H1 (cell line): ENCODE results near the gene DPP10. TPM values are rescaled to one million over a fixed set of nuclear protein-coding genes. Genes with fewer than 3 reads are reported as not detected.

Source experiments
- CTCF ChIA-PET: fragments of 300-600 bp; sonication (Branson Sonifier 250); formaldehyde crosslinking; loops from one replicate; lab custom pipeline; 2021; ENCODE audit not compliant: partially characterized antibody; lab: Charles Lee
- POLR2A ChIA-PET: fragments of 300-600 bp; sonication (Branson Sonifier 250); formaldehyde crosslinking; loops from one replicate; lab custom pipeline; 2021; ENCODE audit warnings: inconsistent platforms; ENCODE audit not compliant: partially characterized antibody; lab: Charles Lee
- DNase-seq, 2 experiments: peaks; one replicate each; pipeline versions ENCODE4 v3.0.0 to v3.0.0-alpha.2; 2010 to 2022; ENCODE audit warnings: low spot score in 2 of 2, low read depth in 1 of 2, mixed read lengths in 1 of 2
- FAIRE-seq: peaks from 2 replicates; lab custom pipeline; 2011; peaks lifted over from hg19 to GRCh38; lab: Jason Lieb, UNC
- H2AFZ ChIP-seq: 2 replicates; pipeline ENCODE4 v1.8.1; 2012; ENCODE audit warnings: low read length, inconsistent platforms
- H2AK5ac ChIP-seq: 2 replicates; pipeline ENCODE4 v1.6.1; 2013; ENCODE audit warnings: low read depth, low read length
- H2BK120ac ChIP-seq: replicated peaks from 2 replicates; pipeline ENCODE3; 2013; ENCODE audit warnings: low read depth, low read length, inconsistent platforms
- H2BK12ac ChIP-seq: 2 replicates; pipeline ENCODE4 v1.6.1; 2013; ENCODE audit warnings: low read depth, low read length
- H2BK15ac ChIP-seq: 2 replicates; pipeline ENCODE4 v1.6.1; 2013; ENCODE audit warnings: low read length
- H2BK20ac ChIP-seq: 2 replicates; pipeline ENCODE4 v1.6.1; 2013; ENCODE audit warnings: low read length
- H2BK5ac ChIP-seq: 2 replicates; pipeline ENCODE4 v1.6.1; 2013; ENCODE audit warnings: low read depth, low read length
- H3K14ac ChIP-seq: 2 replicates; pipeline ENCODE4 v1.6.1; 2013; ENCODE audit warnings: inconsistent platforms; ENCODE audit not compliant: insufficient read length
- H3K18ac ChIP-seq: 2 replicates; pipeline ENCODE4 v1.6.1; 2013; ENCODE audit warnings: low read length; ENCODE audit errors: extremely low read depth
- H3K23ac ChIP-seq: 2 replicates; pipeline ENCODE4 v1.6.1; 2013; ENCODE audit warnings: inconsistent platforms; ENCODE audit not compliant: insufficient read length
- H3K23me2 ChIP-seq: 2 replicates; pipeline ENCODE4 v1.6.1; 2013; ENCODE audit warnings: low read depth, low read length
- H3K27ac ChIP-seq: 2 replicates; pipeline ENCODE4 v1.6.1; 2011; ENCODE audit warnings: low read depth, low read length, inconsistent platforms
- H3K27me3 ChIP-seq, 4 experiments: replicated peaks in 1 of 4; 1 replicate in 1 of 4; 2 replicates in 3 of 4; pipeline versions ENCODE4 v1.6.1 to v1.8.1; 2011 to 2013; ENCODE audit warnings: low read length in 3 of 4, mild to moderate bottlenecking in 3 of 4, inconsistent platforms in 2 of 4, mixed read lengths in 2 of 4, moderate library complexity in 1 of 4; ENCODE audit not compliant: control insufficient read depth in 3 of 4, insufficient read depth in 3 of 4; ENCODE audit errors: extremely low read depth in 1 of 4
- H3K36me3 ChIP-seq, 4 experiments: 2 replicates each; pipeline versions ENCODE4 v1.6.1 to v1.8.1; 2011 to 2013; ENCODE audit warnings: mild to moderate bottlenecking in 4 of 4, low read length in 3 of 4, moderate library complexity in 2 of 4, control low read depth in 1 of 4, inconsistent platforms in 1 of 4; ENCODE audit not compliant: insufficient read depth in 4 of 4, control insufficient read depth in 2 of 4
- H3K4ac ChIP-seq: replicated peaks from 2 replicates; pipeline ENCODE3; 2013; ENCODE audit warnings: low read length, low read depth, mixed read lengths, inconsistent platforms; ENCODE audit not compliant: insufficient read length
- H3K4me1 ChIP-seq, 4 experiments: replicated peaks in 1 of 4; 1 replicate in 1 of 4; 2 replicates in 3 of 4; pipeline versions ENCODE4 v1.6.1 to v1.8.1; 2011 to 2013; ENCODE audit warnings: low read length in 3 of 4, inconsistent platforms in 2 of 4, mixed read lengths in 1 of 4; ENCODE audit not compliant: insufficient read depth in 4 of 4, control insufficient read depth in 3 of 4
- H3K4me2 ChIP-seq, 2 experiments: 2 replicates each; pipeline versions ENCODE4 v1.6.1 to v1.8.1; 2011 to 2013; ENCODE audit warnings: low read depth in 2 of 2, low read length in 2 of 2, control low read depth in 1 of 2, inconsistent platforms in 1 of 2, mild to moderate bottlenecking in 1 of 2; ENCODE audit not compliant: insufficient read depth in 1 of 2
- H3K4me3 ChIP-seq, 4 experiments: fragments of 200-600, 300-600 bp in 1 of 4; sonication (generic), shearing (Covaris generic), sonication (Bioruptor Twin) in 1 of 4; 2 replicates each; pipeline versions ENCODE4 v1.5.1 to v1.8.1; 2011 to 2016; ENCODE audit warnings: low read length in 4 of 4, low read depth in 3 of 4, control low read depth in 2 of 4, inconsistent platforms in 2 of 4, mild to moderate bottlenecking in 2 of 4, mixed read lengths in 1 of 4, moderate library complexity in 1 of 4; ENCODE audit not compliant: insufficient read depth in 2 of 4; ENCODE audit errors: extremely low read depth in 1 of 4
- H3K56ac ChIP-seq: replicated peaks from 2 replicates; pipeline ENCODE3; 2013; ENCODE audit warnings: low read depth, mild to moderate bottlenecking, mixed read lengths, low read length, inconsistent platforms; ENCODE audit not compliant: insufficient read length
- H3K79me1 ChIP-seq: 2 replicates; pipeline ENCODE4 v1.6.1; 2013; ENCODE audit warnings: low read depth, low read length, control low read depth
- H3K79me2 ChIP-seq, 2 experiments: 2 replicates each; pipeline versions ENCODE4 v1.6.1 to v1.8.1; 2012 to 2013; ENCODE audit warnings: low read length in 2 of 2, mild to moderate bottlenecking in 2 of 2, inconsistent platforms in 1 of 2; ENCODE audit not compliant: insufficient read depth in 2 of 2, control insufficient read depth in 1 of 2
- H3K9ac ChIP-seq, 4 experiments: replicated peaks in 1 of 4; 1 replicate in 1 of 4; 2 replicates in 3 of 4; pipeline versions ENCODE4 v1.6.1 to v1.8.1; 2011 to 2013; ENCODE audit warnings: low read depth in 3 of 4, low read length in 3 of 4, control low read depth in 2 of 4, mild to moderate bottlenecking in 2 of 4, moderate library complexity in 2 of 4, inconsistent platforms in 1 of 4; ENCODE audit errors: extremely low read depth in 1 of 4
- H3K9me3 ChIP-seq, 2 experiments: 2 replicates each; pipeline versions ENCODE4 v1.6.1 to v1.8.1; 2012 to 2013; ENCODE audit warnings: mild to moderate bottlenecking in 2 of 2, moderate library complexity in 2 of 2, control low read depth in 1 of 2, inconsistent platforms in 1 of 2, low read depth in 1 of 2, low read length in 1 of 2, mixed read lengths in 1 of 2; ENCODE audit not compliant: insufficient read depth in 2 of 2
- H4K20me1 ChIP-seq, 2 experiments: replicated peaks in 1 of 2; 2 replicates each; pipeline versions ENCODE3 to v1.8.1; 2011 to 2013; ENCODE audit warnings: inconsistent platforms in 2 of 2, low read length in 2 of 2, mild to moderate bottlenecking in 1 of 2; ENCODE audit not compliant: insufficient read depth in 2 of 2, control insufficient read depth in 1 of 2
- H4K5ac ChIP-seq: 2 replicates; pipeline ENCODE4 v1.6.1; 2013; ENCODE audit warnings: low read length, low read depth, mixed read lengths, inconsistent platforms; ENCODE audit not compliant: insufficient read length
- H4K8ac ChIP-seq: 2 replicates; pipeline ENCODE4 v1.8.0; 2013; ENCODE audit warnings: mild to moderate bottlenecking, moderate library complexity, low read length, inconsistent platforms; ENCODE audit not compliant: insufficient read depth; ENCODE audit errors: extremely low read depth
- H4K91ac ChIP-seq: replicated peaks from 2 replicates; pipeline ENCODE3; 2013; ENCODE audit warnings: low read length, mixed read lengths, inconsistent platforms; ENCODE audit not compliant: insufficient read length
- CTBP2 ChIP-seq: IDR thresholded peaks from 2 replicates; pipeline ENCODE4 v1.7.0; 2011; ENCODE audit warnings: borderline replicate concordance, mild to moderate bottlenecking, moderate library complexity, mixed read lengths, low read length; ENCODE audit not compliant: insufficient read depth, insufficient read length
- CTCF ChIP-seq, 3 experiments: IDR thresholded peaks; 1 replicate in 2 of 3; 2 replicates in 1 of 3; pipeline versions ENCODE4 v1.5.1 to v1.6.1; 2011; ENCODE audit warnings: low read length in 3 of 3, mild to moderate bottlenecking in 3 of 3, inconsistent platforms in 2 of 3, low read depth in 1 of 3, moderate library complexity in 1 of 3; ENCODE audit not compliant: insufficient read depth in 1 of 3; ENCODE audit errors: control extremely low read depth in 1 of 3
- EZH2 ChIP-seq: fragments of 200-600 bp; sonication (generic); IDR thresholded peaks from 2 replicates; pipeline ENCODE4 v1.7.1; 2012; ENCODE audit warnings: low read depth, mild to moderate bottlenecking, moderate library complexity, low read length, inconsistent platforms; ENCODE audit not compliant: severe bottlenecking
- HDAC2 ChIP-seq, 2 experiments: fragments of 300-600 bp in 1 of 2; sonication (generic) in 1 of 2; IDR thresholded peaks; 2 replicates each; pipeline ENCODE4 v1.6.1; 2011 to 2012; ENCODE audit warnings: low read depth in 2 of 2, low read length in 2 of 2, mild to moderate bottlenecking in 2 of 2, moderate library complexity in 2 of 2, borderline replicate concordance in 1 of 2, inconsistent platforms in 1 of 2
- MAX ChIP-seq: IDR thresholded peaks from 2 replicates; pipeline ENCODE4 v1.6.1; 2012; ENCODE audit warnings: inconsistent platforms
- POLR2AphosphoS5 ChIP-seq: IDR thresholded peaks from 2 replicates; pipeline ENCODE4 v1.6.1; 2011; ENCODE audit warnings: low read depth, low read length
- RAD21 ChIP-seq, 2 experiments: IDR thresholded peaks in 1 of 2; conservative IDR thresholded peaks in 1 of 2; 2 replicates each; pipeline ENCODE4 v1.6.1; 2011; ENCODE audit warnings: low read depth in 2 of 2, low read length in 2 of 2, improper control_type of control experiment in 1 of 2, inconsistent platforms in 1 of 2, mild to moderate bottlenecking in 1 of 2, moderate library complexity in 1 of 2
- RFX5 ChIP-seq: IDR thresholded peaks from 2 replicates; pipeline ENCODE4 v1.6.1; 2011; ENCODE audit warnings: low read depth, low read length, improper control_type of control experiment, borderline replicate concordance
- SIRT6 ChIP-seq: IDR thresholded peaks from one replicate; pipeline ENCODE4 v1.7.1; 2012; ENCODE audit warnings: low read length, inconsistent platforms
- SRF ChIP-seq: IDR thresholded peaks from 2 replicates; pipeline ENCODE4 v1.6.1; 2011; ENCODE audit warnings: mild to moderate bottlenecking, low read depth, low read length, moderate library complexity
- WGBS, 2 experiments: shearing (Covaris generic) in 1 of 2; methylation state at CpG; one replicate each; pipeline versions ENCODE4 v1.1.6 to v1.1.7; 2013 to 2015; ENCODE audit warnings: low lambda C conversion rate in 2 of 2, mixed read lengths in 2 of 2, inconsistent platforms in 1 of 2, low coverage in 1 of 2, missing lambda C conversion rate in 1 of 2; ENCODE audit not compliant: insufficient replicate concordance in 2 of 2, insufficient coverage in 1 of 2, insufficient read length in 1 of 2; ENCODE audit errors: extremely low coverage in 1 of 2, missing lambda C conversion rate in 1 of 2; 5-methylcytosine and 5-hydroxymethylcytosine counted together
- polyA plus RNA-seq, 7 experiments: library from polyadenylated mRNA; depleted of rRNA in 3 of 7; stranded (reverse) in 5 of 7; unstranded in 2 of 7; fragments of >200 nt in 5 of 7; fragments of 200-250 nt in 2 of 7; gene quantifications; 1 replicate in 5 of 7; 2 replicates in 1 of 7; 4 replicates in 1 of 7; pipeline versions ENCODE4 v1.2.1 to v1.2.3, GENCODE V29; 2011 to 2013; ENCODE audit warnings: missing spikeins in 2 of 7, mixed read lengths in 2 of 7
- total RNA-seq: library from RNA; stranded (reverse); fragmentation: NEBNext Ultra II Directional; extraction: Animal tissue kit (Norgen Biotek cat#: 25700); gene quantifications from 2 replicates; pipeline ENCODE4 v1.2.1, GENCODE V29; 2021

DPP10 gene
- total and polyA plus RNA-seq, 2 of the 8 experiments (the other 6 are each of a cell fraction or from before 2014, with no cell fraction given): 3.3 to 7.2 TPM

GRCh38 chr2:114729026-114729425, 286.6 kb downstream of the DPP10 start:
- CTCF ChIA-PET: interaction anchor here (0.7 to 1.2 kb wide), 2 partner anchors 10 to 14 kb away, joined by 3 to 4 read pairs; no protein-coding TSS in a partner anchor
- DNase-seq: no peak
- Histone ChIP-seq H2BK20ac (no peak overlapping the region), H3K27ac (no peak overlapping the region), H3K36me3 (no peaks in the 10 kb centered on the region), H3K9me3 (0 out of 4 replicates have a peak, but pooled peaks cover 0 to 6% of the 10 kb centered on the region in 2 experiments), H2BK12ac (no peak overlapping the region), H4K8ac (no peak overlapping the region), H4K5ac (no peak overlapping the region), H3K4me2 (no peak overlapping the region), H2BK120ac (no peak overlapping the region), H3K4me1 (peaks cover 0 to 3% (median 0%) of the 10 kb centered on the region in 4 experiments; a peak in 1 of 7 replicates), H3K23me2 (no peaks in the 10 kb centered on the region), H4K20me1 (no peaks in the 10 kb centered on the region), H3K14ac (no peak overlapping the region), H3K18ac (no peak overlapping the region), H2AFZ (peak overlapping the region; percentile 98), H3K9ac (no peak overlapping the region), H3K79me2 (no peaks in the 10 kb centered on the region), H2AK5ac (no peak overlapping the region), H2BK15ac (no peak overlapping the region), H3K4ac (no peak overlapping the region), H3K56ac (no peak overlapping the region), H3K79me1 (no peaks in the 10 kb centered on the region), H3K23ac (no peak overlapping the region), H3K27me3 (no peaks in the 10 kb centered on the region), H2BK5ac (no peak overlapping the region), H3K4me3 (no peak overlapping the region), H4K91ac (no peak overlapping the region)
- POLR2A ChIA-PET: no interaction called here
- 81% methylated on average over 5 of the region's 5 CpGs; no CpG with 5 or more reads in 1 of the 2 experiments for WGBS, 2 experiments
- FAIRE-seq: no peak
- no peak for TF ChIP-seq SRF
- peak; percentile 68 to 72 for TF ChIP-seq RAD21 (IDR thresholded peaks at IDR 0.05 in 1 of 2, conservative IDR thresholded peaks at IDR 0.05 in 1 of 2; ENCODE audit: low read depth in 2 of 2, low read length in 2 of 2)
- TF ChIP-seq MAX: no peak
- TF ChIP-seq CTBP2: no peak
- no peak for TF ChIP-seq SIRT6
- TF ChIP-seq POLR2AphosphoS5: no peak
- no peak for TF ChIP-seq EZH2
- no peak for TF ChIP-seq RFX5
- TF ChIP-seq HDAC2 (IDR thresholded peaks at IDR 0.05; ENCODE audit: borderline replicate concordance in 1 of 2, low read depth in 2 of 2, low read length in 2 of 2): no peak
- TF ChIP-seq CTCF (IDR thresholded peaks at IDR 0.05; ENCODE audit: control extremely low read depth in 1 of 3, insufficient read depth in 1 of 3, low read depth in 1 of 3, low read length in 3 of 3): peak in 2 of 3 experiments; percentile 30 to 56; a peak in 2 of 4 replicates
